ENCODE results near the gene GATD1.

Gene GATD1

DNA sequence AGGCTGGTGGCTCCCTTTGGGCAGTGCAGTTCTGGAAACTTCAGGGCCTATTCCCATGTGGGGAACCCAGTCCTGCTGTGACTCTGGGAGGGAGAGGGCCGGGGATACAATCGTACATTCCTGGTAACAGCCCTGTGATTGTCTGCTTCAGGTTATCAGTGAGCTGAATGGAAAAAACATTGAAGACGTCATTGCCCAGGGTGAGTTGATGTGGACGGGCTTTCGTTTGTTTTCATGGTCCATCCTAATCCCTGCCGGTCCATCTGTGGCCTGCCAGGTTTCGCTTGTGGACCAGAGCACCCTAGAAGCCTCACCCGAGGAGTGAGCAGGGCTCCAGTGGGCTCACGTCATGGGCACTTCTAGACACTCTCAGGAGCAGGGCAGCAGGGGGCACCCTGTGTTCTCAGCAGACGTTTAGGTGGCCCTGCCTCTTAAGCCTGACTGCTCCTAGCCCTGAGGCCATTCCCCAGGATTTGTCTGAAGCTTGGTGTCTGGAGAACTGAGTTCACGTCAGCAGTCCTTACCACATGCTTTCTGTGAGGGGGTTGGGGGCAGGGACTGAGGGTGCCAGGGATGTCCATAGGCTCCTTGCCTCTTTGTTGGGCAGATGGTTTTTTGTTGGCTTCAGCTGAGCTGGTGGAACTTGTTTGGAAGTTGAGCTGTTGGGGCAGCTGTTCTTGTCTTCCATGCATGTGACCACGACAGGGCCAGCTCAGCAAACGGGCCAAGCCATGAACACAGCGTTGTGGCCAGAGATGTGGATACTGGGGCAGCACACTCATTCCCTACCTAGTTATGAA, 34.4 kb upstream of the GATD1 start:
- DNase-seq, result no peak

DNA sequence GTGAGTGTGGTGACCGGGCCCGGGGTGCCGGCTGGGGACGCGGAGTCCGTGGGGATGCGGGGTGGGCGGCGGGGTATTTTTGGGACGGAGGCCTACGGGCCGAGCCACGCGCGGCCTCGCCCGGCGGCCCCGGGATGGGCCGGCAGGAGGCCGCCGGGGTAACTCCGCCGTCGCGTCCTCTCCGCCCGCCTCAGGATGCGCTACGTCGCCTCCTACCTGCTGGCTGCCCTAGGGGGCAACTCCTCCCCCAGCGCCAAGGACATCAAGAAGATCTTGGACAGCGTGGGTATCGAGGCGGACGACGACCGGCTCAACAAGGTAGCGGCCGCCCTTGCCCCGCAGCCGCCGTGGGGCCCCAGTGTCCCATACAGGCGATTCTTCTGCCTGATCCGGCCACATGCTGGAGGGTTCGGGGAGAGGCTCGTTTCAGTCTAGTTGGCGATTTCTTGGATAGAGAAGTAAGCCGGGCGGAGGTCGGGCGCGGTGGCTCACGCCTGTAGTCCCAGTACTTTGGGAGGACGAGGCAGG, 32.8 kb upstream of the GATD1 start:
- DNase-seq, result no peak

DNA sequence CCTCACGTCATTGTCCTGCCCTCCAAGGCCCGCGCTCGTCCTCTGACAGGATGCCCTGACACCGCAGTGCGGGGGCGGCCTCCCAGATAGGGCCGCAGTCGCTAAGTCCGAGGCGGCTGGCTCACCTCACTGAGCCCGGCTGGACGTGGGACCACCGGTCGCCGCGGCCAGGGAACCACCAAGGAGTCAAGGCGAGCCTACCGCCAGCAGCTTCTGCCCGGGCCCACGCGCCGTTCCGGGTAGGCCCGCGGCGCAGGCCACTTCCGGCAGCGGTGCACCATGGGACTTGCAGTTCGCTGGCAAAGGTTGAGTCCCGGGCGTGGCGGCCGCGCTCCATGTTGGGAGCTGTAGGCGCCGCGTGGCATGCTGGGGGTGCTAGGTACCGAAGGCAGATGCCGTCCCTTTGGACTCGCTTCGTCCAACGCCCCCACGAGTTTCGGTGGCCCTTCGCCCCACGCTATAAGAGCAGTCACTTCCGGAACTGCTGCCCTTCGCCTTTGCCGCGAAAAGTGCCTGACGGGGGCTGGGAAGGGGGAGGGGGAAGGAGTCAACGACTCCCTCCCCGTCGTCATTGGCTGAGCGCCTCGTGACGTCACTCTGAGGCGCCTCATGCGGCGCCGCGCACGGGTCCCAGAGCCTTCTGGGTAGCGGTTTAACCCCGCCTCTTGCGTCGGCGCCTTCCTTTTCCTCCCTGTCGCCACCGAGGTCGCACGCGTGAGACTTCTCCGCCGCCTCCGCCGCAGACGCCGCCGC, 32.2 kb upstream of the GATD1 start, which contains the start of gene RPLP2:
TSS of gene RPLP2 (plus strand) at position 681 of the 753 bp plus-strand sequence. CDS start 268 bp downstream, outside the sequence.
- DNase-seq, result peak; percentile 98

DNA sequence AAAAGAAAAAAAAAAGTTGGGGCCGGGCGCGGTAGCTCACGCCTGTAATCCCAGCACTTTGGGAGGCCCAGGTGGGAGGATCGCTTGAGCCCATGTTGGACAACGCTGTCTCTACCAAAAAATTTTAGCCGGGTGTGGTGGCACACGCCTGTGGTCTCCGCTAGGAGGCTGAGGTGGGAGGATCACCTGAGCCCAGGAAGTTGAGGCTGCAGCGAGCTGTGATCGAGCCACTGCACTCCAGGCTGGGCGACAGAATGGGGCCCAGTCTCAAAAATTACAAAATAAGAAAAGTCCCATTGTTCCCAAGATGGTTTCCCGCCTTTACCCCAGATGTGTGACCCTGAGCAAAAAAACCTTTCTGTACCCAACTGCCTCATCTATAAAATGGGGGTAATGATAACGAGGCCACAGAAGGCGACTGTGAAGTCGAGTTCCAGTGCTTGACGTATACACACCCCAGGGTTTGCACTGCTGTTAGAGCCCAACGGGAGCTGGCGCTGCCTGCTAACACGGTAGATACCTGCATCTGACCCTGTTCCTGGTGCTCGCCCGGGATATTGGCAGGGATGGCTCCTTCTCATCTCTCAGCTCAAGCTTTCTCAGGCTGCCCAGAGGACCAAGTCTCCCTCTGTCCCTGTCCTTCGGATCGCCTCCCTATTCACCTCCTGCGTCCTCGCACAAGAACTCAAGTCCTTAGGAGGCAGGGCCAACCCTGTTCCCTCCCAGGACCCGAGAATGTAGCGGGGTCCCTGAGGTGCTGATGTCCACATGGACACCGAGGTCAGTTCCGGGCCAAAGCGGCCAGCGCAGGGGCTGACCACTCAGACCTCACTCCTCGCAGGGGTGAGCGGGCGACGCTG, 31.4 kb upstream of the GATD1 start:
- peak; percentile 59 for DNase-seq

DNA sequence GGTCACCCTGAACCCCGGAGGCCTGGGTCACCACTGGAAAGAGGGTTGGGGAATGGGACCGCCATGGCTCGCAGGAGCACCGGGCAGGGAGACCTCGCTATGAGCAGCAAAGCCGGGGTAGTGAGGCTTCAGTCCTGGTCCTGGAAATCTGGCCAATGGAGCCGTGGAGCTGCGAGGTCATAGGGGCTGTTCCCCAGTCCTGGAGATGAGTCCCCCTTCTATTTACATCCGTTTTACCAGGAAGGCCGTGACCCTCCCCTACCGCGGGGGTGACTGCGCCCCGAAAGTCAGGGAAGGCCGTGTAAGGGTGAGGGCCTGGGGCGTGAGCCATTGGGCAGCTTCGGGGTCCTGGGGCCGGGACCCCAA, 27.3 kb upstream of the GATD1 start:
- no peak for DNase-seq

DNA sequence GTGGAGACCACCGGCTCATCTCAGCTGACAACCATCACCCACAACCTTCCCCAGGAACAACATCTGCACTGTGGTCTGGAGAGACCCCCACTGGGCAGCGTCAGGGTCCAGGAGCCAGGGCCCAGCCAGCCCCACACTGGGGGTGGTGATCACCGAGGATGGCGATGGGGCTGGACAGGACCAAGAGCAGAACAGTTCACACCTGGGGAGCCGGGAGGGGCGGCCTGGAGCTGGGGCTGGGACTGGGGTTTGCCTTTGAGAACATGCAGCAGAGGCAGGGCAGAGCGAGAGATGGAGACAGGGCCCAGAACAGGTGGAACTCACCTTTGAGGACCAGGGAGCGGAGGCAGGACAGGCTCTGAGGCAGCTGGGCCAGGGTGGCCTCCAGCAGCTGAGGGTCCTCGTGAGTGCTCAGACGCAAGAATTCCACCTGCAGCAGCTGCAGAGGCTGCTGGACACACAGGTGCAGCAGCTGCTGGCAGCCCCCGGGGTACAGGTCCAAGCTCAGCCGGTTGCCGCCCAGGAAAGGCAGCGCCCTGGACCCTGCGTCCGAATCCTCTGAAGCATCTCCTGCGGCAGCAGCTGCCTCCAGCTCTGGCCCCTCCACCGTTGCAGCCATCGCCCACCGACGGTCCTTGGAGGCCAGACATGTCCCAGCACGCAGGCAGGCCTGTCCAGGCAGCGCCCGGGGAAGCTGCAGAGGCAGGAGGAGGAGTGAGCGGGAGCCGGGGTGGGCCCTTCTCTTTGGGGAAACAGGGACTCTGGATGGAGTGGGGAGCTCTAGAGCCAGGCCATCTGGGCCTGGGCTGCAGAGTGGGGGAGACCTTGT, 26.7 kb upstream of the GATD1 start:
- no peak for DNase-seq

DNA sequence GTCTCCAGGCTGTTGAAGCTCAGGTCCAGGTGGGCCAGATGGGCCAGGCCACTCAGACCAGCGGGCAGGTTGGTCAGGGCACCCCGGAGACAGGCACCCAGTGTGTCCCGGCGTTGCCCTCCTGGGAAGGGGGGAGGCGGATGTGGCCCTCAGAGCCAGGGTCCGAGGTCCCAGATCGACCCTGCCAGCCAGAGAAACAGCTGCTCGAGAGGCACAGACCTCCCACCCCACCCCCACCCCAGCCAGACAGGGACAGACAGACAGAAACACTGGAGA, 26.1 kb upstream of the GATD1 start:
- DNase-seq, result no peak

DNA sequence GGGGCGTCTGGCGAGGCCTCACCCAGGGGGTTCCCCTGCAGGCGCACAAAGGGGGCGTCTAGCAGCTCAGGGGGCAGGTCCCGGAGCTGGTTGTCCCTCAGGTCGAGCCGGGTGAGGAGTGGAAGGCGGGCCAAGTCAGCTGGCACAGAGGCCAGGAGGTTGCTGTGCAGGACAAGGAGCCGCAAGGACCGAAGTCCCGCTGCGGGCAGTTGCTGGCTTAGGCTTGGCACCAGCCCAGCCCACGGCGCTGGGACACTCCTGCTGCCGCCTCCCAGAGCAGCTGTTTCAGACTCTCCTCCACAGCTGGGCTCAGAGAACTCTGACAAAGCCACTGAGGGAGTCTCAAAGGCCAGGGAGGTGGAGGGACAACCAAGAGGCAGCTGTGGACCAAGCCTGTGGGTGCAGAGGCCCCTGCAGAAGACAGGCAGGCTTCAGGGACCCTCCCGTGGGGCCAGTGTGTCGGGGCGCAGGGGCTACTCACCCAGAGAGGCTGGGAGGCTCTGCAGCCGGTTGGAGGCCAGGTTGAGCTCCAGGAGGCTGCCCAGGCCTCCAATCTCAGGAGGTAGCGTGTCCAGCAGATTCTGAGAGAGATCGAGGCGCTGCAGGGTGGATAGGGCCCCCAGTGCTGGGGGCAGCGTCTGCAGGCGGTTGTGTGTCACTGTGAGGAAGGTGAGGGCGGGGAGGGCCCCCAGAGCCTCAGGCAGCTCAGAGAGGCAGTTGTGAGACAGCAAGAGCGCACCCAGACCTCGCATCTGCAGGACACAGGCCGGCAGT, 25.6 kb upstream of the GATD1 start:
- DNase-seq, result no peak

DNA sequence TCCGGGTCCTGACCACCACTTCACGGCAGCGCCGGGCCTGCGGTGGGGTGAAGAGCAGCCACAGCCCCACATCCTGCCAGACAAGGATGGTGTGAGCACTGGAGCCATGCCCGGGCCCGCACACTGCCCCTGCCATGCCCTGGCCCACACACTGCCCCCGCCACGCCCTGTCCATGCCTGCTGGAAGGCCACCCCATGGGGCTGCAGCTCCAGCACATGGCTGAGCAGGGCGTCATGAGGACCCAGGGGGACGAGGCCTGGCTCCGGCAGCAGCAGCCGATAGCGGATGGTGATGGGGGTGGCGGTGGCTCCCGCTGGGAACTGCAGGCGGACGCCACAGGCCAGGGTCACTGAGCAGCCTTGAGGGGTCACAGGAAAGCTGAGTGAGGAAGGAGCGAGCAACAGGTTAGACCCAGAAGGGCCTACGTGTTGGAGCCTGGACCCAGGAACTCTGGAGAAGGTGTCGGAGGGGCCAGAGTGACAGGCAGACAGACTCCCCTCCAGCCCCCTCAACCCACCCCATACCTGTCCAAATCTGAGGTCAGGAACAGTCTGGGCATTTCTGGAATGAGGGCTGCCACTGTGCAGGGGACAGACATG, 24.8 kb upstream of the GATD1 start:
- DNase-seq, result no peak

DNA sequence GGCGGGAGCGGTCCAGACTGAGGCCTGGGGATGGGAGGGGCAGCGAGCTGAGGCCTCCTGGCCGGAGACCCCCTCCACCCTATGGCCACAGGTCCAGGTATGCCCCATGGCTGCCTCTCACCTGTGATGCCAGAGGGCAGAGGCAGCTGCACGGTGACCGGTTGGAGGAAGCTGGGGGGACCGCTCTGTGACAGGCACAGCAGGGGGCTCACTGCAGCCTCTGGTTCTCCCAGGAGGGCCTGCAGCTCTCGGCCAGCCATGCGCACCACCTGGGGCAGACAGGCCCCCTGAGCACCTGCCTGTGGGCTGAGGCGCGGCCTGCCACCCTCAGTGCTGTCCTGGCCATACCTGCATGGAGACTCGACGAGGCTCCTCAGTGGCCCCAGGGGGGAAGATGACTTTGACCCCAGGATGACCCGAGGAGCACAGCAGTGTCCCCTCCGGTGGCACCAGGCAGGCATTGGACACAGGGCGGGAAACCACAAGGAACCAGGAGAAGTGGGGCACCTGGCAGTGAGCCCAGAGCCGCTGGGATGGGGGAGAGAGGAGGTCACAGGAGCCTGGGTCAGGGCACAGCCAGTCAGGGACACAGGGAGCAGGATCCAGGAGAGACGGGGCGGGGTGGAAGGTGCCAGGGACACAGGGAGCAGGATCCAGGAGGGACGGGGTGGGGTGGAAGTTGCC, 24.0 kb upstream of the GATD1 start:
- no peak for DNase-seq

DNA sequence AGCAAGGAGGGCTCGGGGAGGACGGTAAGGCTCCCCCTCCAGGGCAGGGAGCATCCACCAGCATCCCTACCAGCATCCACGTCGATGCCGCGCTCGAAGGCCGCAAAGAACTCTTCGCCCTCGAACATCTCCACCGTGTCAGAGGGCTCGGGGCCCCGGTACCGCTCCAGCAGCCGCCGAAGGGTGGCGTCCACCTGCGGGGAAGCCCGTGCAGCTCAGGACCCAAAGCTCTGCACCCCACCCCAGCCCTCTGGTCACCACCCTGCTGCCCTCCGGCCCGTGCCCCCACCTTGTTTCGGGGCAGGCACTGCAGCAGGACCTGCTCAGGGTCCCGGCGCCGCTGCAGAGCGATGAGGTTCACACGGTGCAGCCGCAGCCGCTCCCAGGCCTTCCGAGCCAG, 23.2 kb upstream of the GATD1 start:
- no peak for DNase-seq

DNA sequence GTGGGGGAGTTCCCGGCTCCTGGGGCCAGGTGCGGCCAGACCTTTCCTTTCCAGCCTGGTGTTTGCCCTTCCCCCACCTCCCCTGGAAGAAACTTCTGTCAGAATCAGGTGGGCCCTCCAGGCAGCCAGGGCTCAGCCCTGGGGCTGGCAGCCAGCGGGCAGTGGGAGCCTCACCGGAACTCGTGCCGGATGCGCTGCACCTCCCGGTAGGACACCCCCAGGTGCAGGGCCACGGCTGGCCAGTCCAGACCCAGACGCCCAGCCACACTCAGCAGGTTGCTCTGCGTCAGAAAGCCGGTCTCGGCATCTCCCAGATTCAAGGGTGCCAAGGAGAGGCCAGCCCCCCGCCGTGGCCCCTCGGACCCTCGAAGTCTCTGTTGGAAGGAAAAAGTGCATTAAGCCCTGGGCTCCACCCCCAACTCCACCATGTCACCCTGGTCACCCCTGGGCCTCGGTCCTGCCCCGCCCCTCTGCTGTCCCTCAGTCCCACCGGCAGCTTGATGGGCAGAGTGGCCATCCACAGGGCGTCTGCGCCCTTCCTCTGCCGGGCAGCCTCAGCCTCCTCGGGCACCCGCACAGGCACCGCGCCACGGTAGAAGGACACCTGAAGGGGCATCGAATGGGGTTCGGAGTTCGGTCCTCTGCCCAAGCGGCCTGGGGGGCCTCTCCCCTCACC, 22.5 kb upstream of the GATD1 start:
- no peak for DNase-seq

DNA sequence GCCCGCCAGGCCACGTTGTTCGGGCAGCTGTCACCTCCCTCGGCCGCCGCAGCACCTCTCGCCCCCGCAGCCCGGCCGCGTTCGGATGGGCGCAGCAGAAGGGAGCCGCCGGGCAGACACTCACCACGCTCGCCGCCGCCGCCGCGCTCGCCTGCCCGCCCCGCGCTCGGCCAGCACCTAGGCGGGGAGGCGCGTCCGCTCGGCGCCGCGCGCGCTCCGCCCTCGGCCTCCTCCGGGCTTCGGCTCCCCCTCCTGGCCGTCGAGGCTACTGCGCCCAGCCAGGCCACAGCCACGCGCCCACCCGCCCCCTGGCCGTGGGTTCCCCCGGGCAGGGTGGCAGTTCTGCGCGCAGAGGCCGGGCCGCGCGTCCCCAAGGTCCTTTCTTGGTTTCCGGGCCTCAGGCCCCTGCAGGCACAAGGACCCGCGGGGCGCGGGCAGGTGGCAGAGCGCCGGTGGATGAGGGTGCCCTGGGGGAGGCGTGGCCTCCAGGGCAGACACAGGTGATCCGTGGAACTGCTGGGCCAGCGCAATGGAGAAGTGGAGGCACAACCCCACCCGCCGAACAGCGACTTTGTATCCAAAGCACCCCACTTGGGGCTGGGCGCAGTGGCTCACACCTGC, 20.9 kb upstream of the GATD1 start, which contains the start of gene SLC25A22:
TSS of gene SLC25A22 (minus strand) at position 189 of the 621 bp plus-strand sequence. CDS start 3,275 bp downstream, outside the sequence.
- DNase-seq, result peak; percentile 91

DNA sequence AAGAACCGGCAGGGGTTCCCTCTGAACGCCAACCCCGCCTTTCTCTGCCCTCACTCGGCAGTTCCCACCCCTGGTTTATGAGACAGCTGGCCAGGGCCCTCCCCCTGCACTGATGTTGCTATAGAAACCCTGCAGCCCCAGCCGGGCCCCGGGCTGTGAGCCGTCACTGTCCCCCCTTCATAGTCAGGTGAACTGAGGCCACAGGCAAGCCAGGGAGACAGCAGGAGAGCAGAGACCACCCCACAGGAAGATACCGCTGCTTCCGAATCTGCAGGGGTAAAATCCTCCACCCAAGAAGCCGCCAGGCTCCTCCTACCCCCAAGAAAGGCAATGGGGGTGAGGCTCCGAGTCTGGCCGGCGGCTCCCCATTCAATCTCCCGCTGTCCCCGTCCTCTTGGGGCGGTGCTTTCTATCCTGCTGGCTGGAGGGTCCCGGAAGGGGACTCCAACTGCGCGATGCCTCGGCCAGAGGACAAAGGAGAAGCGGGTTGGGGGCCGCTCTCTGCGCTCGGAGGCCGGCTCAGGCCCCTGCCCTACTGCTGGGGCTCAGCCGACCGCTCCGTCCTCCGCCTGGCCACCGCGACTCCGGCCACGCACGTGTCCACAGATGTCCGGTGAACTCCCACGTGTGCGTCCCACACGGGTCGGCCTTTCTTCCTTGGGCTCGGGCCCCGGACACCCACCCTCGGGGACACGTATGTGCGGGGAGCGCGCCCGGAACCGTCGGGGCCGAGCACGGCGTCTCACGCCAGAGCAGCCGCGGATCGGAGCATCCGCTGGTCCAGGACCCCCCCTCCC, 20.2 kb upstream of the GATD1 start:
- DNase-seq, result peak; percentile 86

DNA sequence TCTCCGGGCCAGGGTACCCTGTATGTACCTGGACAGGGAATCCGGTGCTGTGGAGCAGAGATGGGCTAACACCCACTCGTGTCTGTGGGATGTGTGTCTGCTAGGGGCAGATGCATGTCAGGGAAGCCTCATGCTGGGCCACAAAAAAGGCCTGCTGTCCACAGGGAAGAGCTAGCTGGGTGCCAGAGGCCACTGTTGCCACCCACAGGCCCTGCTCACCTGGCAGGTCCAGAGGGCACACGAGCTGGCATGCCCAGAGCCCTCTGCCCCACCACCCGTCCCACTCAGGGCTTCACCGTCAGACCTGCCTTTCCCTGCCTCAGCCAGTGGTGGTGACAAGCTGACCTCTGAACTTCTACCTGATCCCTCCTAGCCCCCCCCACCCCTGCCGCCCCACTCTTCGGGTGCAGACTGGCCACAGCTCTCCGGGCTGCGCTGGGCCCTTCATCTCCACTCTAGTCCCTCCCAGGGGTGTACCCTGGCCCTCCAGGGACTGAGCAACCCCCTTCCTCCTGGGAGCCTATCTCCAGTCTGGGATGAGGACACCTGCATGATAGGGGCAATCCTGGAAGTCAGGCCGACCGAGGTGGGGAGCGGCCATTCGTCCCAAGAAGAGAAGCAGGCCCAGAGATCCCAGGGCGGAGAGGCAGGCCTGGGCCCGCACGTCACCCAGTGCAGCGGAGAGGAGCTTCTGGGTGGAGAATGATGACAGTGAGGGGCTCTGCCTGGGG, 19.4 kb upstream of the GATD1 start:
- no peak for DNase-seq

DNA sequence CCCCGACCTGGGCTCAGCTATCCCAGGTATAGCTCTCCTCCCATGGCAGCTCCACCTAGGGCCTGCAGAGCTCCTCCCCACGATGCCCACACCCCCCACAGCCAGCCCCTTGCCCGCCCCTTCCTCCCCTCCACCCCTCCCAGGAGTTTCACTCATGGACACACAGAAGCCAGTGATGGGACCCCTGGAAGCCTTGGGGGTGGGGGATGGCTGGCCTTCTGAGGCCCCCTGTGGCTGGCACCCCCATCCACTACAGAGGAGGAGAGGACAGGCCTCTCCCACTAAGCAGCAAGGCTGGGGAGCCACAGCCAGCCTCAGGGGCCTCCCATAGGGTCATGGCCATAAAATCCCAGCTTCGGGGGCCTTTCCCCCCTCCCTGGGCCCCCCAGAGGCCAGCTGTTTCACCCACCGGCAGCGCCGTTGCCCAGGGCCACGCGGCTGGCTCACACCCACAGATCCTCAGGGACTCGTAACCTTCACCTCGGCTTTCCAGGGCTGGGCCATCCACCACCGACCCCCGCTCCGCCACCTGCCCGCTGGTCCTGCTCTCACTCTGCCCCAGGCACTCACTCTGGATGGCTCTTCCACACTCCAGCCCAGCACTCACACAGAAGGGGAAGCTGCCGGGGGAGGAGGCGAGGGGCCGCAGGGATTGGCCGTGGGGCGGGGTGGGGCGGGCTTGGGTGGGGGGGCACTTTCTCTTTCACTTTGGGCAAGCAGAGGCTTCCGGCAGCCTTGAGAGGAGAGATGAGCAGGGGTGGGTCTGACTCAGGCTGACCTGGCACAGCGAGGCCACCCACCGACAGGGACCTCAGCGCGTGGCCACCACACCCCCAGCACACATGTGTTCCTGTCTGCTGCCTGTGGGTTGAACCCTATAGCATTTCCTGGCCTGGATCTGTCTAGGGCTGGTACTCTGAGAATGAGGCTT, 18.6 kb upstream of the GATD1 start:
- peak; percentile 92 for DNase-seq
